MM.1S (cell line): ENCODE data around the gene MED27.

Source experiments
- DNase-seq: peaks from one replicate; pipeline ENCODE4 v3.0.0-alpha.2; 2015
- H2AFZ ChIP-seq: fragments of 300-600 bp; sonication (generic); 2 replicates; pipeline ENCODE4 v1.6.0; 2016; ENCODE audit warnings: antibody characterized with exemption, low read length
- H3F3A ChIP-seq: fragments of 300-600 bp; sonication (generic); 2 replicates; pipeline ENCODE4 v1.6.1; 2016; ENCODE audit warnings: mild to moderate bottlenecking, antibody characterized with exemption, low read length, moderate library complexity, mixed read lengths; ENCODE audit not compliant: insufficient read depth
- H3K27ac ChIP-seq: fragments of 300-600 bp; sonication (generic); 2 replicates; pipeline ENCODE4 v1.5.1; 2016; ENCODE audit warnings: mild to moderate bottlenecking, low read length
- H3K27me3 ChIP-seq: fragments of 300-600 bp; sonication (generic); replicated peaks from 2 replicates; pipeline ENCODE4 v1.6.0; 2016; ENCODE audit warnings: low read length; ENCODE audit not compliant: insufficient read depth
- H3K36me3 ChIP-seq: fragments of 300-600 bp; sonication (generic); replicated peaks from 2 replicates; pipeline ENCODE4 v1.6.1; 2016; ENCODE audit warnings: mild to moderate bottlenecking, low read length, mixed read lengths; ENCODE audit not compliant: insufficient read depth
- H3K4me1 ChIP-seq: fragments of 300-600 bp; sonication (generic); 2 replicates; pipeline ENCODE4 v1.6.1; 2016; ENCODE audit warnings: low read length, mixed read lengths
- H3K4me2 ChIP-seq: fragments of 300-600 bp; sonication (generic); 2 replicates; pipeline ENCODE4 v1.6.0; 2016; ENCODE audit warnings: low read depth, low read length
- H3K4me3 ChIP-seq: fragments of 300-600 bp; sonication (generic); 2 replicates; pipeline ENCODE4 v1.5.1; 2016; ENCODE audit warnings: low read length, mixed read lengths
- H3K79me2 ChIP-seq: fragments of 300-600 bp; sonication (generic); 2 replicates; pipeline ENCODE4 v1.6.1; 2016; ENCODE audit warnings: mixed run types, low read length, mixed read lengths
- H3K9ac ChIP-seq: fragments of 300-600 bp; sonication (generic); 2 replicates; pipeline ENCODE4 v1.6.1; 2016; ENCODE audit warnings: low read length, mixed read lengths
- H3K9me2 ChIP-seq: fragments of 300-600 bp; sonication (generic); replicated peaks from 2 replicates; pipeline ENCODE4 v1.6.1; 2016; ENCODE audit warnings: mild to moderate bottlenecking, low read length, mixed read lengths; ENCODE audit not compliant: insufficient read depth
- H3K9me3 ChIP-seq: fragments of 300-600 bp; sonication (generic); replicated peaks from 2 replicates; pipeline ENCODE4 v1.6.1; 2016; ENCODE audit warnings: mild to moderate bottlenecking, low read length, mixed read lengths; ENCODE audit not compliant: insufficient read depth
- H4K20me1 ChIP-seq: fragments of 300-600 bp; sonication (generic); 2 replicates; pipeline ENCODE4 v1.6.1; 2016; ENCODE audit warnings: mild to moderate bottlenecking, low read length, moderate library complexity, mixed read lengths; ENCODE audit not compliant: insufficient read depth
- EZH2 ChIP-seq: fragments of 300-600 bp; sonication (generic); optimal IDR thresholded peaks from 2 replicates; pipeline ENCODE3; 2017; ENCODE audit warnings: low read depth, mild to moderate bottlenecking, antibody characterized with exemption, low read length, mixed read lengths
- EZH2phosphoT487 ChIP-seq: fragments of 300-600 bp; sonication (generic); IDR thresholded peaks from 2 replicates; pipeline ENCODE4 v1.6.1; 2018; ENCODE audit warnings: antibody characterized with exemption, low read length
- TF ChIP-seq, protein P1 (sequence below): fragments of 300-600 bp; sonication (generic); IDR thresholded peaks from 2 replicates; pipeline ENCODE4 v1.5.1; 2016; ENCODE audit warnings: antibody characterized with exemption, low read length, mixed read lengths

MED27 gene

DNA sequence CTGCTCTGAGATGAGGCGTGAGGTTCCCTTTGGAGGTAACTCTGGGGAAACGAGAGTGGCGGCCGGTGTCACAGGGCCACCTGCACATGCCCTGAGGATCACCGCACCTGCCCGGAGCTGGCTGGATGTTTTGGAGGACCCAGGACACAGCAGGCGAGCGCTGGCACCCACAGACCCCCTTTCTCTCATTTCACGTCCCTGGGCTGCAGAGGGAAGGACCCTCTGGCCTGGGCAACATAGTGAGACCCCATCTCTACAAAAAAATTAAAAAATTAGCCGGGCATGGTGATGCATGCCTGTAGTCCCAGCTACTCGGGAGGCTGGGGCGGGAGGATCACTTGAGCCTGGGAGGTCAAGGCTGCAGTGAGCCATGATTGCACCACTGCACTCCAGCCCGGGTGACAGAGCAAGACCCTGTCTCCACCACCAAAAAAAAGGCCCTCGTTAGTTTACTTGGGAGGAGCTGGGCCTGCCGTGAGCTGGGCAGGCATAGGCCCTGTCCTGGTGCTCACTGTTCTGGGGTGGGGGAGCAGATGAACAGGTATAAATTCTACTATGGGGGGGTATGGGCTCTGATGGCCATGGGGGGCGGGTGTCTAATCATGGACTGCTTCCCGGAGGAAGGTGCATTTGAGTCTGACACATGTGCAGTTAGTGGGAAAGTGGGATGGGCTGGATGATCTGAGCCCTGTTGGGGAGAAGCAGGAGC lies 242.9 kb downstream of the MED27 start:
- Histone ChIP-seq H3K9me2 (no peaks in the 10 kb centered on the region), H3K79me2 (no peaks in the 10 kb centered on the region), H2AFZ (no peak overlapping the region), H3K4me3 (no peak overlapping the region), H3K4me1 (no peaks in the 10 kb centered on the region), H3K9me3 (no peaks in the 10 kb centered on the region), H3K27me3 (peaks cover 96% of the 10 kb centered on the region), H4K20me1 (no peaks in the 10 kb centered on the region), H3K9ac (no peak overlapping the region), H3K4me2 (no peak overlapping the region), H3F3A (no peaks in the 10 kb centered on the region), H3K27ac (no peak overlapping the region), H3K36me3 (no peaks in the 10 kb centered on the region)
- TF ChIP-seq, protein P1, sequence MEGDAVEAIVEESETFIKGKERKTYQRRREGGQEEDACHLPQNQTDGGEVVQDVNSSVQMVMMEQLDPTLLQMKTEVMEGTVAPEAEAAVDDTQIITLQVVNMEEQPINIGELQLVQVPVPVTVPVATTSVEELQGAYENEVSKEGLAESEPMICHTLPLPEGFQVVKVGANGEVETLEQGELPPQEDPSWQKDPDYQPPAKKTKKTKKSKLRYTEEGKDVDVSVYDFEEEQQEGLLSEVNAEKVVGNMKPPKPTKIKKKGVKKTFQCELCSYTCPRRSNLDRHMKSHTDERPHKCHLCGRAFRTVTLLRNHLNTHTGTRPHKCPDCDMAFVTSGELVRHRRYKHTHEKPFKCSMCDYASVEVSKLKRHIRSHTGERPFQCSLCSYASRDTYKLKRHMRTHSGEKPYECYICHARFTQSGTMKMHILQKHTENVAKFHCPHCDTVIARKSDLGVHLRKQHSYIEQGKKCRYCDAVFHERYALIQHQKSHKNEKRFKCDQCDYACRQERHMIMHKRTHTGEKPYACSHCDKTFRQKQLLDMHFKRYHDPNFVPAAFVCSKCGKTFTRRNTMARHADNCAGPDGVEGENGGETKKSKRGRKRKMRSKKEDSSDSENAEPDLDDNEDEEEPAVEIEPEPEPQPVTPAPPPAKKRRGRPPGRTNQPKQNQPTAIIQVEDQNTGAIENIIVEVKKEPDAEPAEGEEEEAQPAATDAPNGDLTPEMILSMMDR: no peak
- DNase-seq: no peak

DNA sequence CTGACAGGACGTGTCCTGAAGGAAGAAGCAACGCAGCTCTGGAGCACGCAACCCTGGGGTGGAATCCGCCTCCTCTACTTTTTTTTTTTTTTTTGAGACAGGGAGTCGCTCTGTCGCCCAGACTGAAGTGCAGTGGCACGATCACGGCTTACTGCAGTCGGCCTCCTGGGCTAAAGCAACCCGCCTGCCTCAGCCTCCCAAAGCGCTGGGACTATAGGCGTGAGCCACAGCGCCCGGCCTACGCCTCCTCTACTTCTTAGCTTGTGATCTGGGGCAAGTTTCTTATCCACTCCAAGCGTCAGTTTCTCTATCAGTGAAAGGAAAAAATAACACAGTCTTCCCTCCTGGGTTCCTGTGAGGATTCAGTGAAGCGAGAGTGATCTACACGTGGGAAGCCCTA lies 243.6 kb downstream of the MED27 start:
- Histone ChIP-seq H4K20me1 (no peaks in the 10 kb centered on the region), H2AFZ (no peak overlapping the region), H3K4me3 (no peak overlapping the region), H3K9me2 (no peaks in the 10 kb centered on the region), H3K4me2 (no peak overlapping the region), H3K27me3 (peaks cover 96% of the 10 kb centered on the region), H3K9ac (no peak overlapping the region), H3K4me1 (no peaks in the 10 kb centered on the region), H3K36me3 (no peaks in the 10 kb centered on the region), H3K79me2 (no peaks in the 10 kb centered on the region), H3K27ac (no peak overlapping the region), H3K9me3 (no peaks in the 10 kb centered on the region), H3F3A (no peaks in the 10 kb centered on the region)
- no peak for DNase-seq
- TF ChIP-seq, protein P1: no peak
- TF ChIP-seq EZH2: no peak

DNA sequence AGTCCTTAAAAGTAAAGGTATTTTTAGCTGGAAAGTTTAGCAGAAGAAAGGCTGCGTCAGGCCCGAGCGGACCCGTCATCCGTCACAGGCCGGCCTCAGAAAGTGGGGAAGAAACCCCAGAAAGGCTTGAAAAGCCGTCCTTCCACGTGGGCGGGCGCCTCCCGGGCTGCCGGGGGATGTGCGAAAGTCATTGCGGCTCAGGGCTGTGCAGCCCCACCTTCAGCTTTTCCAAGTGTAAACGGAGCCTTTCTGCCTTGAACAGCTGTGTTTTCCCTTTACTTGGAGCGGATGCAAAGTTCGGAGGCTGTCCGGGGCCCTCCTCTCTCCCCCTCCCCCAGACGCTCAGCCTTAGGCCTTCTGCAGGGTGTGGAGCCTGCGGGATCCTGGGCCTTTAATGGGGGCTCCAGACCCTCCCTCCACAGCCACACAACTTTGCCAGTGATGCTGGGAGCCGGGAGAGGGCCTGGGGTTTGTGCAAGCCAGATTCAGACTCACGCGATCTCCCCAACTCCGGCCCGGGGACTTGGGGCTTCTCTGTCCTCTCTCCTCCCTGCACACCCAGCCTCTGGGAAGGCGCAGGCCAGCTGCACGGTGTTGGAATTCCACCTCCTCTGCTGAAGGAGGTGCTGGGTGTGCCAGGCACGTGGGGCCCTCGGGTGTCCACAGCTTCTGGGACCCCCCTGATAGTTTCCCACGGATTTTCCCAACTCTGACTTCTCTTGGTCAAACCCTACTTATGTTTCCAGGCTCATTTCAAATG lies 244.3 kb downstream of the MED27 start:
- Histone ChIP-seq H3K36me3 (no peaks in the 10 kb centered on the region), H3K9me3 (no peaks in the 10 kb centered on the region), H3K79me2 (no peaks in the 10 kb centered on the region), H3K9me2 (no peaks in the 10 kb centered on the region), H2AFZ (no peak overlapping the region), H3K4me3 (no peak overlapping the region), H4K20me1 (no peaks in the 10 kb centered on the region), H3K9ac (no peak overlapping the region), H3K27ac (no peak overlapping the region), H3K4me1 (no peaks in the 10 kb centered on the region), H3K4me2 (no peak overlapping the region), H3F3A (no peaks in the 10 kb centered on the region), H3K27me3 (peaks cover 96% of the 10 kb centered on the region)
- no peak for DNase-seq
- no peak for TF ChIP-seq EZH2
- TF ChIP-seq, protein P1: no peak
- TF ChIP-seq EZH2phosphoT487: no peak
